ENCODE results near the gene PXDN.

DNA sequence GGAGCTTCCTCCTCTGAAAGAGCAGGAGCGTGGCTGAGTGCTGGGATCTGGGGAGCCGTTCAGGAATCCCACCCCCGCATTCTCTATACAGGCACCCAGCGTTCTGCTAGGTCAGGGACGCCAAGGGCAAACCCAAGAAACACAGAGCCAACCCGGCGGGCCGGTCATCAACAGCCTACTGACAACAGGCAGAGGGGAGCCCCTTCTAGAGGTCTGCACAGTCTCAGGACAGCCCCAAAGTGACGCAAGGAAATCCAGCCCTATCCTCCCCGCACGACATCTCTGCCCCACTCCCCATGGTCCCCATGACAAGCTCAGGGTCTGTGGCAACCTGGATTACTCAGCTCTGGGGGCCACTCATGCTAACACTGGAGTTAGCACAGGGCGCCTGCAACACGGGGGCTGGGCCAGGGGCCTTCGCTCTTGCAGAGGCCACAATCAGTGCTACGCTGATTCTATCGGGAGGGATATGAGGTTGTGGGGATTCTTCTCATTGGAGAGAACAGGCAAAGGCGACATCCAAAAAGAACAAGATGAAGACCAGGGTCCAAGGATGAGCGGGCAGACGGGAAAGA lies 81.6 kb downstream of the PXDN start:
- TF ChIP-seq POLR2AphosphoS5 (IDR thresholded peaks at IDR 0.05) (no peak), POLR2A (IDR thresholded peaks at IDR 0.05) (no peak), EP300 (IDR thresholded peaks at IDR 0.05; ENCODE audit: low read depth) (no peak)
- TF ChIP-seq, protein P1, sequence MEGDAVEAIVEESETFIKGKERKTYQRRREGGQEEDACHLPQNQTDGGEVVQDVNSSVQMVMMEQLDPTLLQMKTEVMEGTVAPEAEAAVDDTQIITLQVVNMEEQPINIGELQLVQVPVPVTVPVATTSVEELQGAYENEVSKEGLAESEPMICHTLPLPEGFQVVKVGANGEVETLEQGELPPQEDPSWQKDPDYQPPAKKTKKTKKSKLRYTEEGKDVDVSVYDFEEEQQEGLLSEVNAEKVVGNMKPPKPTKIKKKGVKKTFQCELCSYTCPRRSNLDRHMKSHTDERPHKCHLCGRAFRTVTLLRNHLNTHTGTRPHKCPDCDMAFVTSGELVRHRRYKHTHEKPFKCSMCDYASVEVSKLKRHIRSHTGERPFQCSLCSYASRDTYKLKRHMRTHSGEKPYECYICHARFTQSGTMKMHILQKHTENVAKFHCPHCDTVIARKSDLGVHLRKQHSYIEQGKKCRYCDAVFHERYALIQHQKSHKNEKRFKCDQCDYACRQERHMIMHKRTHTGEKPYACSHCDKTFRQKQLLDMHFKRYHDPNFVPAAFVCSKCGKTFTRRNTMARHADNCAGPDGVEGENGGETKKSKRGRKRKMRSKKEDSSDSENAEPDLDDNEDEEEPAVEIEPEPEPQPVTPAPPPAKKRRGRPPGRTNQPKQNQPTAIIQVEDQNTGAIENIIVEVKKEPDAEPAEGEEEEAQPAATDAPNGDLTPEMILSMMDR (IDR thresholded peaks at IDR 0.05) = no peak
